SW 1271 (cell line): Measurements from ENCODE around the gene GPR108.
"Not testable (repeated sequence)": the region's sequence is repeated elsewhere in the genome, so short reads cannot be mapped to it uniquely, and the experiment has no call there.

Source experiments
- DNase-seq, 2 experiments: peaks; one replicate each; lab custom pipeline; 2025; lab: John Stamatoyannopoulos, UW

The GPR108 gene

GRCh38 chr19:6761053-6761676 is 23.8 kb upstream of the GPR108 start:
- DNase-seq = peak in 1 of 2 experiments; percentile 40

GRCh38 chr19:6760606-6761005 is 23.2 kb upstream of the GPR108 start:
- no peak for DNase-seq

GRCh38 chr19:6754653-6755463 is 17.5 kb upstream of the GPR108 start:
- no peak for DNase-seq

GRCh38 chr19:6754136-6754535 is 16.8 kb upstream of the GPR108 start:
- no peak for DNase-seq

GRCh38 chr19:6753178-6754031 is 16.0 kb upstream of the GPR108 start:
- DNase-seq = peak in 1 of 2 experiments; percentile 36

GRCh38 chr19:6752256-6753177 is 15.1 kb upstream of the GPR108 start:
- DNase-seq = no peak

GRCh38 chr19:6751189-6751588 is 13.8 kb upstream of the GPR108 start:
- DNase-seq = no peak

GRCh38 chr19:6750062-6750461 is 12.7 kb upstream of the GPR108 start:
- no peak for DNase-seq

GRCh38 chr19:6748543-6748942 is 11.2 kb upstream of the GPR108 start:
- DNase-seq = not testable (repeated sequence)

GRCh38 chr19:6745965-6746364 is 8.6 kb upstream of the GPR108 start:
- DNase-seq = no peak

- DNase-seq = peak; percentile 75 to 85
Measured at GRCh38 chr19:6744381-6745301, 7.3 kb upstream of the GPR108 start.

GRCh38 chr19:6743714-6744380 is 6.5 kb upstream of the GPR108 start:
- DNase-seq = no peak

- DNase-seq = no peak
Measured at GRCh38 chr19:6743066-6743465, 5.7 kb upstream of the GPR108 start.

GRCh38 chr19:6740589-6741343 is 3.4 kb upstream of the GPR108 start:
- DNase-seq = peak in 1 of 2 experiments; percentile 60

- DNase-seq = peak in 1 of 2 experiments; percentile 58
Measured at GRCh38 chr19:6739883-6740588, 2.7 kb upstream of the GPR108 start.

GRCh38 chr19:6739390-6739882 is 2.1 kb upstream of the GPR108 start, which contains the start of gene TRIP10:
Gene TRIP10 (plus strand): TSS chr19:6739680. CDS start chr19:6739762, 82 bp downstream.
- DNase-seq = peak in 1 of 2 experiments; percentile 72

GRCh38 chr19:6738787-6739389 is 1.5 kb upstream of the GPR108 start:
- DNase-seq = no peak
